Thyroid gland (tissue), 4 donors: Measurements from ENCODE around the gene TCHHL1. TPM values are rescaled to one million over a fixed set of nuclear protein-coding genes. Genes with fewer than 3 reads are reported as not detected.
"Not testable (repeated sequence)": the region's sequence is repeated elsewhere in the genome, so short reads cannot be mapped to it uniquely, and the experiment has no call there.

Source experiments
- DNase-seq, 2 donors: peaks; one replicate each; pipeline ENCODE4 v3.0.0-alpha.2; 2019
- H3K27ac ChIP-seq, 3 donors: fragments of 200-600 bp; sonication (generic); 1 replicate in 2 of 3; 2 replicates in 1 of 3; pipeline ENCODE4 v1.5.1; 2016 to 2019; ENCODE audit warnings: mild to moderate bottlenecking in 1 of 3, moderate library complexity in 1 of 3
- H3K27me3 ChIP-seq: fragments of 200-600 bp; sonication (generic); one replicate; pipeline ENCODE4 v1.5.1; 2019
- H3K36me3 ChIP-seq, 2 donors: fragments of 200-600 bp; sonication (generic); one replicate each; pipeline ENCODE4 v1.5.1; 2016 to 2019
- H3K4me1 ChIP-seq, 2 donors: fragments of 200-600 bp; sonication (generic); one replicate each; pipeline ENCODE4 v1.5.1; 2017 to 2019
- H3K4me3 ChIP-seq, 3 donors: fragments of 200-600 bp; sonication (generic); replicated peaks in 1 of 3; 1 replicate in 2 of 3; 2 replicates in 1 of 3; pipeline ENCODE4 v1.5.1; 2016; ENCODE audit warnings: mild to moderate bottlenecking in 1 of 3
- H3K9me3 ChIP-seq: fragments of 200-600 bp; sonication (generic); one replicate; pipeline ENCODE4 v1.5.1; 2017
- CTCF ChIP-seq, 6 experiments: fragments of 200-600 bp in 3 of 6; fragments of 450-650 bp in 3 of 6; sonication (generic) in 3 of 6; IDR thresholded peaks; one replicate each; pipeline ENCODE4 v1.5.1; 2016 to 2019; ENCODE audit warnings: antibody characterized with exemption in 6 of 6, mild to moderate bottlenecking in 2 of 6, inconsistent platforms in 1 of 6, moderate library complexity in 1 of 6
- POLR2A ChIP-seq, 2 donors: fragments of 450-650 bp; IDR thresholded peaks; one replicate each; pipeline ENCODE4 v1.6.1; 2017; ENCODE audit warnings: antibody characterized with exemption in 2 of 2, mild to moderate bottlenecking in 2 of 2, moderate library complexity in 1 of 2
- WGBS, 2 donors: methylation state at CpG; one replicate each; pipeline ENCODE4 v1.1.5; 2017; 5-methylcytosine and 5-hydroxymethylcytosine counted together
- intact Hi-C: fragments of 100-400 bp; cut with DNase I; formaldehyde crosslinking; loops from one replicate; pipeline ENCODE4 v1.15.1; 2023
- total RNA-seq, 4 donors: library from RNA; depleted of rRNA; stranded (reverse); fragments of >200 nt; gene quantifications; one replicate each; pipeline ENCODE4 v1.2.3, GENCODE V29; 2016

Gene TCHHL1
- total RNA-seq, 4 donors from 2014 or later, result not detected

GRCh38 chr1:152086760-152087159, 2.1 kb downstream of the TCHHL1 start:
- DNase-seq, result no peak
- Histone ChIP-seq H3K9me3 (no peaks in the 10 kb centered on the region), H3K27me3 (no peaks in the 10 kb centered on the region), H3K4me1 (no peaks in the 10 kb centered on the region), H3K27ac (no peak overlapping the region), H3K36me3 (no peaks in the 10 kb centered on the region), H3K4me3 (no peak overlapping the region)
- intact Hi-C loops, result no loop called here
- TF ChIP-seq POLR2A (IDR thresholded peaks at IDR 0.05), result no peak
- TF ChIP-seq CTCF (IDR thresholded peaks at IDR 0.05), result no peak

GRCh38 chr1:152084853-152085252, 4.0 kb downstream of the TCHHL1 start:
- H3K4me3 ChIP-seq, result no peak overlapping the region
- no peak overlapping the region for H3K27ac ChIP-seq
- no peaks in the 10 kb centered on the region for H3K36me3 ChIP-seq
- H3K27me3 ChIP-seq, result no peaks in the 10 kb centered on the region
- intact Hi-C loops, result no loop called here
- WGBS, 2 donors, result 62 to 88% methylated on average over 1 of the region's 1 CpG
- no peaks in the 10 kb centered on the region for H3K9me3 ChIP-seq
- no peak for DNase-seq
- no peaks in the 10 kb centered on the region for H3K4me1 ChIP-seq
- TF ChIP-seq POLR2A (IDR thresholded peaks at IDR 0.05), result no peak
- TF ChIP-seq CTCF (IDR thresholded peaks at IDR 0.05), result no peak

- intact Hi-C loops, H3K4me1 ChIP-seq, H3K36me3 ChIP-seq, H3K4me3 ChIP-seq, H3K9me3 ChIP-seq, DNase-seq, H3K27ac ChIP-seq, H3K27me3 ChIP-seq: not testable (repeated sequence)
- WGBS, 2 donors, result 91 to 94% methylated on average over 5 to 10 of the region's 17 CpGs
These were observed 7.8 kb downstream of the TCHHL1 start for GRCh38 chr1:152081026-152081425.

GRCh38 chr1:152080494-152080893, 8.4 kb downstream of the TCHHL1 start:
- H3K36me3 ChIP-seq, H3K4me3 ChIP-seq, intact Hi-C loops, H3K9me3 ChIP-seq, H3K27me3 ChIP-seq, DNase-seq, H3K4me1 ChIP-seq, H3K27ac ChIP-seq: not testable (repeated sequence)
- WGBS, 2 donors, result 92% methylated on average over 17 of the region's 17 CpGs

GRCh38 chr1:152078831-152079441, 9.9 kb downstream of the TCHHL1 start:
- Histone ChIP-seq H3K9me3 (no peaks in the 10 kb centered on the region), H3K36me3 (no peaks in the 10 kb centered on the region), H3K4me1 (no peaks in the 10 kb centered on the region), H3K27ac (no peak overlapping the region), H3K4me3 (no peak overlapping the region), H3K27me3 (no peaks in the 10 kb centered on the region)
- no peak for DNase-seq
- intact Hi-C loops, result no loop called here
- TF ChIP-seq CTCF (IDR thresholded peaks at IDR 0.05), result no peak
- TF ChIP-seq POLR2A (IDR thresholded peaks at IDR 0.05), result no peak
- WGBS, 2 donors, result 84 to 87% methylated on average over 12 to 16 of the region's 24 CpGs

- Histone ChIP-seq H3K27me3 (no peaks in the 10 kb centered on the region), H3K36me3 (no peaks in the 10 kb centered on the region), H3K9me3 (no peaks in the 10 kb centered on the region), H3K4me3 (no peak overlapping the region), H3K27ac (no peak overlapping the region), H3K4me1 (no peaks in the 10 kb centered on the region)
- TF ChIP-seq POLR2A (IDR thresholded peaks at IDR 0.05) (no peak), CTCF (IDR thresholded peaks at IDR 0.05) (no peak)
- DNase-seq, result no peak
- intact Hi-C loops, result no loop called here
- 84 to 96% methylated on average over 3 of the region's 3 CpGs for WGBS, 2 donors
These were observed 16.6 kb downstream of the TCHHL1 start for GRCh38 chr1:152072311-152072710.
